ENCODE results near the gene EPGN. TPM values are rescaled to one million over a fixed set of nuclear protein-coding genes. Genes with fewer than 3 reads are reported as not detected.

The EPGN gene
- total RNA-seq, 1 donor from 2014 or later: 3.0 TPM

DNA sequence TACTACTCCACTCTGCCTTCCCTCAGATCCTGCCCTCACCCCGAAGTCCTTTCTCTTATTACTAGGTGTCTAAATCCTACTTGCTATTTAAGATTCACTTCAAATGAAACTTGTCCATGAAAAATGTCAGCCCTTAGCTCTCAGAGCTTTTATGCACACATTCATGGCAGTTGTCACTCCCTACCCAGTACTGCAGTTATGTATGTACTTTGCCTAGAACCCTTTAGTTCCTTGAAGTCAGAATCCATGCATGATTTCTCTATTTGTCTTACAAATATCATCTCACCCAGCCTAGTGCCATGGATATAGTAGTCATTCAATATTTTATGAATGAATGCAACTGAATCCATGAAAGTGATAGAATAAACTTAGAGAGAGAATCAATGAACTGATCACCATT is 3.3 kb upstream of the EPGN start:
- no peak for ATAC-seq
- intact Hi-C loops (cut with micrococcal nuclease): no loop called here

DNA sequence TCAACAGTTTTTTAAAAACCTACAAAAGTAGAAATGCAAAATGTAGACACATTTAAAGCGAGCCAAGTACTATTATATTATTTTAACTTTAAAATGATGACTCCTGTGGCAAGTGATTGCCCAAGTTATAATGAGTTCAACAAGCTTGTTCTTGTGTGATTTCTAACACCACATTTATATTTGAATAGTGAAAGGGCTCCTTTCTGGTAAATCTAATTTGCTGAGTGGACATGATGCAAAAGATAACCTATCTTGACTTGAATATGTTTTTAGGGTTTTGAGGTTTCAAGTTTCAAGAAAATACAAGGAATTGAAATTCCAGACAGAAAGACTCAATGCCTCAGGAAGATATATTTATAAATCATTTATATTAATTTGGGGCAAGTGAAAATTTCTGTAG is 1.1 kb upstream of the EPGN start:
- intact Hi-C loops (cut with micrococcal nuclease): no loop called here
- ATAC-seq (no peak), DNase-seq (no peak)

More for the DNA sequence above, 3.3 kb upstream of the EPGN start:
- no peak for DNase-seq

DNA sequence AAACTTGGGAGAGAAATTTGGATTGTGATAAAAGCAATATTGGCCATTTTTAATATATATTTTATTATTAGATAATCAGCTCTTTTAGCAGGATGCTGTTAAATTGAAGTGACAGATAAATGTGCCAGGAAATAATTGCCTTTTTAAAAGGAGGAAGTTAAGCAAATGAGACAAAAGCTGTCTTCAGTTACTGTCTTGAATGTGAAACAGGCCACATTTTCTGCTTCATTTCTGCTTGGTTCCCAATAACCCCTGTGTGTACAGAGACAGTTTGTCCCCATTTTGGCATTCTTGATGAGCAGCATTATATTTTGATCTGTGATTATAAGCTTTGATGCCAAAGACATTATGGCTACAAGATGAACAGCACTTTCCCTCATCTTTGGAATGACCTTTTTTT is 953 bp downstream of the EPGN start:
- no peak for ATAC-seq
- intact Hi-C loops (cut with micrococcal nuclease): no loop called here
- no peak for DNase-seq

DNA sequence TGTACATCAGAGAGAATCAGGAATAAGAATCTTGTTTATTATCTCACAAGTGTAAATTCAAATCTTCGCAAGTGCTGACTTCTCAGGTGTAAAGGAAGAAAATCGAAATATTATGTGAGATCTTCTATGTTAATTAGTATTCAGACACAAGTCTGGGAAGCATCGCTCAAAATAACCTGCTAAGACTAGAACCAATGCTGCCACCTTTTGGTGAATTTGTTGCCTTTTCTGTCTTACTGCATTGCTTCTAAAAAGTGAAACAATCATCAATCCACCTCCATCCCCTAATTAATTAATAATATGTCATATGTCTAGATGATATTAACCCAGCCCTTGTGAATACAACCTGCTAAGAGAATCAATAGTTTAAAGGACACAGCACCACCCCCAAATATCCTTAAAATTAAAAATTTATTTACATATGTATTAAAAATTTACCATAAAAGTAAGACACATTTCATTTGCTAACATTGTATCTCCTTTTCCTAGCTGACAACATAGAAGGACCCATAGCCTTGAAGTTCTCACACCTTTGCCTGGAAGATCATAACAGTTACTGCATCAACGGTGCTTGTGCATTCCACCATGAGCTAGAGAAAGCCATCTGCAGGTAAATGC is 3.5 kb downstream of the EPGN start:
- ATAC-seq (no peak), DNase-seq (no peak)
- intact Hi-C loops (cut with micrococcal nuclease): loop anchor here (10.0 kb wide), 2 partner anchors 87 to 117 kb away; no protein-coding TSS in a partner anchor

DNA sequence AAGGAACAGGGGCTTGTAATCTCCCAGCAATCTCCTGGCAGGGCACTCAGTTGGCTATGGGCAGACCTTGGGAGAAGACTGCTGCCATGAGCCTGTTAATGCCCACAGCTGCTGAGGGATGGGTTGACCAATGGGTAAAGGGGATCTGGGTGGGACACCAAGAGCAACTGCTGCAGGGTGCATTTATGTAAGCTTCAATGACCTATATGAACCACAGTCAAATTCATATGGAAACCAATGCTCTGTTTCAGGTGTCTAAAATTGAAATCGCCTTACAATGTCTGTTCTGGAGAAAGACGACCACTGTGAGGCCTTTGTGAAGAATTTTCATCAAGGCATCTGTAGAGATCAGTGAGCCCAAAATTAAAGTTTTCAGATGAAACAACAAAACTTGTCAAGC is 6.1 kb downstream of the EPGN start:
- DNase-seq: no peak
- intact Hi-C loops (cut with micrococcal nuclease): loop anchor here (10.0 kb wide), 2 partner anchors 90 to 120 kb away; no protein-coding TSS in a partner anchor
- no peak for ATAC-seq

DNA sequence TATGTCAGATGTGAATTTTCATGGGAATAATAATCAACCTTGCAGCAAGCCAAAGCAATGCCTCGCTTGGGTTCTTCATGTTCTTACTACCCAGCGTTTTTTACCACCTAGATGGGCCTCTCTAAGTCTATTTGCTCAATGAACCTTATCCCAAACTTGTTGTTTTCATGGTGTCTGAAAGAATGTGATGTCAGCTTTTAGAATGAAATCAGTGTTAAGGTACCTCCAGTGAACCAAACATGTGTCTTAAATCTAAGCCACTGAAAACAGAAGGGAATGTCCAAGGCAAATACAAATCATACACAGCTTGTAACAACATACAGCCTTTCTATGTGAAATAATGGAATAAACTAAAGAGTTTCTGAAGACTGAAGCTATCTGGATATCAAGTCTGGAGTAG is 6.7 kb downstream of the EPGN start:
- intact Hi-C loops (cut with micrococcal nuclease): loop anchor here (10.0 kb wide), 2 partner anchors 90 to 120 kb away; no protein-coding TSS in a partner anchor
- no peak for ATAC-seq
- DNase-seq: no peak

DNA sequence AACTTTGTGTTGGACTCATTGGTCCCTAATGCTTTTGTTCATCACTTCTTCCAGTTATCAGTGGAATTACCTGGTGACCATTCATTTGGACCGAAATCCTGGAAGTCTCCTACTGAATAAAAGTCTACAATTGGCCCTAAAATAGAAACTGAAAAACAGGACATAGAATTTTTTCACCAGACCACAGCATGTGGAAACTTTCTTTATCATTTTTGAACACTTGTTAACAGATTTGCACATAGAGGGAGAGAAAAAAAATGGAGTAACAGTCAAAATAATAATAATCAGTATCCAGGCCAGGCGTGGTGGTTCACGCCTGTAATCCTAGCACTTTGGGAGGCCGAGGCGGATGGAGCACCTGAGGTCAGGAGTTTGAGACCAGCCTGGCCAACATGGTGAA is 7.1 kb downstream of the EPGN start:
- no peak for ATAC-seq
- intact Hi-C loops (cut with micrococcal nuclease): loop anchor here (10.0 kb wide), 2 partner anchors 91 to 121 kb away; no protein-coding TSS in a partner anchor

DNA sequence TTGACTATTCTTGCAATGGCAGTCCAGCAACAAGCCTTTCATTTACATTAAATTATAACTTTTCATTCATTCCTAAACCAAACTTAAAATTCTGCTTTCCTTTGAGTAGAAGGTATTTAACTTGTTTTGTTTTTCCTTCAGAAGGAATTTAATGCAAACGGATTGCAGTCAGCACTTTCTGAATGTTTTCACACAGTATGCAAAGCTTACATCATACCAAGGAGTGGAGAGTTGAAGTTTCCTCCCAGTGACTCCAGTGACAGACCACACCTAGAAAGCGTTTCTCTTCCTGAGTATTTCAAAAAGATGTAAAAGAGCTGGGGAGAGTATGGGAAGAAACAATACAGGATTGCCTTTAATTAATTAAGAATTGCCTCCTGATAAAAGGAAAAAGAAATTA is 8.1 kb downstream of the EPGN start:
- ATAC-seq (no peak), DNase-seq (no peak)
- intact Hi-C loops (cut with micrococcal nuclease): loop anchor here (10.0 kb wide), 2 partner anchors 92 to 122 kb away; no protein-coding TSS in a partner anchor

More for the DNA sequence above, 7.1 kb downstream of the EPGN start:
- no peak for DNase-seq

DNA sequence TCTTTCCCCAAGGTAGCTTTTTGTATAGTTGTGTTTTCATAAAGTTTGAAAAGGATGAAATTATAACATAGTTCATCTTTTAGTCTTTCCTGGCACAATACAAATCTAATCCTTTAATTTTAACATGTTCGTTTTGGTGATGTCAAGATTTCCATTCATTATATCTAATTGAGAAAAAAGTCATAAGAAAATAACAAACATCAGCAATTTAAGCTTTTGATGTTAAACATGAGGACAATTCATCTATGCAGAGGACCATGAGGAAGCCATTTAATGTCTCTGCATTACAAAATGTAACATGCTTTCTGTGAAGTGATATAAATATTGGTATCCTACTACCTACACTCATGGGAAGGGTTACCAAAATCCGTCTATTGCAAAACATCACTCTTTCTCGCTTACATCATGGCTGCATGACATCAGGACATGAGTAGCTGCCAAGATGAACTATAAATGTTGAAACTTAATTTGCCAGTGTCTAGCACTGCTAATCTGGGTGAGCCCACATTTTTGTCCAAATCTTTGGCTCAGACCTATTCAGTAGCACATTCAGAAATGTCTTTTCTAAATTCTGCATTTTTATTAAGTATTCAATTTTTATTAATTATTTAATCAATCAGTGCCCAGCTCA is 9.5 kb downstream of the EPGN start:
- DNase-seq (no peak), ATAC-seq (peak; percentile 32)
- intact Hi-C loops (cut with micrococcal nuclease): loop anchor here (10.0 kb wide), 2 partner anchors 93 to 123 kb away; no protein-coding TSS in a partner anchor

DNA sequence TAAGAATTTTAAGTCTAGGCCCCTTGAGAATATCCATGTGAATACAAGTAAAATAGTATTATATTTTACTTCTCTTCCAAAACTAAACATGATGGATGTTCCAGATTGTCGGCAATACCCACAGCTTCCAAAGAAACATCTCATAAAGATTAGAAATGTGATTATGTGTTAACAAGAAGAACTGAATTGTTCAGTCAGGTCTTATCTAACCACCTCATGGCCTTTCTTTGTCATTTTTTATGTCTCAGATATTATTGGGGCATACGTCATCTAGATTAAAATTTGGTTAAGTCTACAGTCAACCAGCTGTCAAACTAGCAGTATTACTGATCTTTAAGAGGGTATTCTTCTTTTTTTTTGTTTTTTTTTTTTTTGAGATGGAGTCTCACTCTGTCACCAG is 10.0 kb downstream of the EPGN start:
- intact Hi-C loops (cut with micrococcal nuclease): loop anchor here (10.0 kb wide), 2 partner anchors 93 to 123 kb away; no protein-coding TSS in a partner anchor
- ATAC-seq (no peak), DNase-seq (no peak)

DNA sequence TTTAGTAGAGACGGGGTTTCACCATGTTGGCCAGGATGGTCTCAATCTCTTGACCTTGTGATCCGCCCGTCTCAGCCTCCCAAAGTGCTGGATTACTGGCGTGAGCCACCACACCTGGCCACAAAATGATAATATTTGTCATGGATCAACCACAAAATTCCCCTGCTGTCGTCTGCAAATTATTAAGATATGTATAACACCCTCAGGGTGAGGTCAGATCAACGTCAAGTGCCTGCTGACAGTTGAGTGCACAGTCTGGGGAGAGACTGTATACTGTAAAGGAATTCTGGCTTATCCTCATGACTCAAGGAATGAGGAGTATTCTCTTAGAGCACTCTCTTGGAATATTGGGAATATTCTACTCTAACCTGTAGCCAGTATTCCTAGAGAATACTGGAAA is 11.2 kb downstream of the EPGN start:
- intact Hi-C loops (cut with micrococcal nuclease): loop anchor here (10.0 kb wide), 2 partner anchors 95 to 125 kb away; no protein-coding TSS in a partner anchor
- DNase-seq (no peak), ATAC-seq (no peak)

DNA sequence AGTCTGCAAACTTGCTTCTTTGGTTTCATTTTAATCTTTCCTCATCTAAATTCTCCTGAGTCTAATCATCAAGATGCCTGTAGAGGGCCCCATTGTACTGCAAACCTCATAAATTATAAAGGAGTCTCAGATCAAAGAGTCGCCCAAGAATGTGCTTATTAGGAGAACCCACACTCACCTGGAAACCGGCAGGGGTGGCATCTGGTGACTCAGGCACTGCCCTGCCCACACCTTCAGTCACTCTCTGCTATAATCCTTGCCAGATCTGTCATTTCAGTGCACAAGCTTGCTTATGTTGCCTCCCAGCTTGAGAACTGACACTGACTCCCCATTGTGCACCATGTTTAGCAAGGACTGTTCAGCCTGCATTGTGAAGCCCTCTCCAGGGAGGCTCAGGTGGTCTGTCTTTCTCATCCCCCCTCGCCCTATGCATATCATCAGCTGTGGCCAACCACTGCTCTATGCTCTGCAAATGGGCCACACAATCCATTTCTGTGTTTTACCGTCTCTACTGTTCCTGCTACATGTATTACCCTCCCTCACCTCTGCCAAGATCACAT is 12.4 kb downstream of the EPGN start:
- DNase-seq (no peak), ATAC-seq (peak; percentile 27)
- intact Hi-C loops (cut with micrococcal nuclease): no loop called here

DNA sequence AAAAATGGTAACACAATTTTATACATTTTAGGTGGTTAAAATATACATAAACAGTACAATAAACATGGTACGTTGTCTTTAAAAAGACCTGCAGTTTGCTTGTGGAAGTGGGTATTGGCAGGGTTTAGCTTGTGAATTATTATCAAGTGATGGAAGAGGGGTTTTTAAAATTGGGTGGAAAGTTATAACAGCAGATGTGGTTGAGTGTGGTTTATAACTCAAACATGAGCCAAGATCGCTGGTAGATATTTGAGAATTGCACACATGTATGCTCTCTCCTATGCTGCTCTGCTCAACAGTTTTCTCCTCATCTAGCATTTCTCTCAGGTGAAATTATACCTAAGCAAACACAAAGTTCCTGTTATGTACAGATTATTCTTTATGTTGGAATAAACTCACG is 14.0 kb downstream of the EPGN start:
- ATAC-seq (no peak), DNase-seq (no peak)
- intact Hi-C loops (cut with micrococcal nuclease): no loop called here

DNA sequence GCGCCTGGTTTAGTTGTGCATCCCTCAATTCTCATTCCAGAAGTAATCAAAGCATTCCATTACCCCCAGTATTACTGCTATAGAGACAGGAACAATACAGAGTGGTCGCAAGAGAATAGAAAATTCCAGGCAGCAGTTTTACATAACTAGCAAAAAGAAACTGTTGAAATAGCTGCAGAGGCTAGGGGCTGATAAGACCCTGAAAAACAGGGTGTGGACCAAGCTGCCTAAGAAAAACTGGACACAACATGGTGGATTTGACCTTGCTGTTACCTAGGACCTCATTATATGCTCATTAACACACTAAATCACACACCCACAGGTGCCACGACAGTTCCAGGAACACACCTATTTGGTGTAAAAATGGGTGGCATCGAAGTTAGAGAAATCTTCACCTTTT is 15.4 kb downstream of the EPGN start:
- DNase-seq (no peak), ATAC-seq (no peak)
- intact Hi-C loops (cut with micrococcal nuclease): no loop called here

DNA sequence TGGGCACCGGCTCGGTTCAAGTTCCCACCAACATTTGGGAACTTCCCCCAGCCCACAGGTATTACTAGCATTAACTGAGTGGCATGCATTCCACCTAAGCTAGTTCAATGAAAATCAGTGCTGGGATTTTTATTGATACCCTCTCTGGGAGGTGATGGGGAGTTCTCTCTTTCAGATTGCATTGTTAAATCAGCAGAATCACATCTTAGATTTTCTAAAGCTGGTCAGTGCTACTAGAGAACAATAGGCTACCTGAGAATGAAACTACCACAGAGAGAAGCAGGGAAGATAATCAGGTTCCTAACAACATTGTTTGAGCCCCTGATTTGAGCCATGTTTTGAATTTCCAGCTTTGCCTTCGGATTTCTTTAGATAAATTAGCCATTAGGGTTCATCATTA is 16.0 kb downstream of the EPGN start:
- no peak for ATAC-seq
- intact Hi-C loops (cut with micrococcal nuclease): no loop called here
- DNase-seq: no peak

DNA sequence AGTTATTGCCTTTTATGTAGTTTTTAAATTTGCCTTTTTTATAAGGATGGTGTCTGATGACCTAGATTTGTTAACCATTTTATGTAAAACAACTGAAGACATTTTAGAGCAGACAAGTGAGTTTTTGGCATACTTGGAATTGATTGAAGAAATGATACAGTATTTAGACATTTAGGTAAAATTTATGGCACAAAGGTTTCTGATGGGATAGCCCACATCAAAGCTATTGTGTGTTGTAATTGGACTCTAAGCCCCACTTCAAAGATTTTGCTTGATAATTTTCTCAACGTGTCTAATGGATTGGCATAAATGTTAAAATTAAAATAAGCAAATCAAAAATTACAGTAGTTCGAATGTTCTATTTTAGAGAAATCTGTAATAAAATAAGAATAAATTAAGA is 17.6 kb downstream of the EPGN start:
- intact Hi-C loops (cut with micrococcal nuclease): no loop called here
- ATAC-seq: no peak
- no peak for DNase-seq

DNA sequence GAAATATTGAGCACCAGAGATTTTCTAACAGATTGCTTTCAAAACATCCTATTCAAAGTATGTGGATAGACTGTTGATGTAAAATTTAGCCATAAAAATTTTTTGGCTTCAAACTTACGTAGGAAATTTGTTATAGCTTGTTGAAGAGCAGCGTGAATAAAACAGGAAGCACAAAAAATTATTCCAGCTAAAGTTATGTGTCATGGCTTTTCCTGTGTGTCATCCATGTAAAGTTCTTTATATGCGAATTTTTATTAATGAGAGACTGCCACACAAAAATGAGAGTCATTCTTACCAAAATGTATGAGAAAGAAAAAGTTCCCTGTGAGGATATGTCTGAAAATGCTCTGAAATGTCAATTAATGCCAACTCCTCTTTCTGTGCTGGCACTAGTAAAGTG is 19.5 kb downstream of the EPGN start:
- ATAC-seq (no peak), DNase-seq (no peak)
- intact Hi-C loops (cut with micrococcal nuclease): no loop called here

DNA sequence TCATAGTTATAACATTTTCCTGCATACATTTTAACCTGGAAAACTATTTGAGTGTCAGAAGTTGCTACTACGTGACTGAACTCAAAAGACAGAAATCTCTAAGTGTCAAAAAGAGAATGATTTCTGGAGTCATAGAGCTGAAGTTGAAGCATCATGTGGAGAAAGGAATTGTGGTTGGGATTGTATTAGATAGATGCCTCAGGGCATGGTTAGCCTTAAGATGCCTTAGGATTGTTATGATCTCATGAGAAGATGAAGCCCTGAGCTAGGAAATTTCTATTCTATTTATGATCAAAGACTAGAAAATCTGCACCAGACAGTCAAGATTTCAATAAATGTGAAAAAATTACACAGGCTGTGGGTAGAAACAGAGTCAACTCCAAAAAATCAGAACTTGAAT is 20.2 kb downstream of the EPGN start:
- intact Hi-C loops (cut with micrococcal nuclease): no loop called here
- no peak for DNase-seq
- no peak for ATAC-seq

DNA sequence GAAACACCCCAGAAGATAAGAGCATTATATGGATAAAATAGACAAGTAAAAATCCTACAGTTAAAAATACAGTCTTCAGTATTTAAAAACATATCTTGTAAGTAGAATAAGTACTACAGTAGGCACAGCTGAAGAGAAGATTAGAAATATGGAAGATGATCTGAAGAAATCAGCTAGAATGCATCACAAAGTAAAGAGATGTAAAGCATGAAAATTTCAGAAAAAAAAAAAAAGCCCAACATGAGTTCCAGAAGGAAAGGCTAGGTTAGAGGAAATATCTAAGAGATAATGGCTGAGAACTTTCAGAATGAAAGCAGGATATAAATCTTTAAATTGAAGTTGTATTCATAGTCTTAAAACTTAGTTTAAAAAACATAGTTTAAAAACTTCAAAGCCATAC is 21.0 kb downstream of the EPGN start:
- intact Hi-C loops (cut with micrococcal nuclease): no loop called here
- DNase-seq: no peak

DNA sequence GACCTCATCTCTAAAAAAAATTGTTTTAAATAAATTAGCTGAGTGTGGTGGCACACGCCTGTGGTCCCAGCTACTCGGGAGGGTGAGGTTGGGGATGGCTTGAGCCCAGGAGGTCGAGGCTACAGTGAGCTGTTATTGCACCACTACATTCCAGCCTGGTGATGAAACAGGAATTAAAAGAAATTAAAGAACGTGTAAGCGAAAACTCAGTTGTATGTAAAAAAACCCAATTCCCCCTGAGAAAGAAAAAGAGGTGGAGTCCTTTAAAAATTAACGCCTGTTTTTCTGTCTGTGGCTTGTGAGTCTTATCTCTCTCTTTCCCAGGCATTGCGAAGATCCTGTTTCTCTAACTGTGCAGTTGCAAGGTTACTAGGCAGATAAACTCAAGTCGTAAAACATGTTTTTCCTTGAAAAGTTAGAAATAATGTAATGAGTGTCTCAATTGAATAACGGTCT is 22.1 kb downstream of the EPGN start:
- no peak for DNase-seq
- intact Hi-C loops (cut with micrococcal nuclease): no loop called here
- no peak for ATAC-seq

More for the DNA sequence above, 21.0 kb downstream of the EPGN start:
- ATAC-seq: no peak

Measured in left ventricle myocardium superior (tissue), 1 donor.